Stimulated activated naive CD4-positive, alpha-beta T cell treated with Interleukin-2 at 50 U/mL for 16 hours (primary cell): ENCODE data around the gene MYOM1.

ENCODE experiments used
- DNase-seq: peaks from one replicate; lab custom pipeline; 2025; lab: John Stamatoyannopoulos, UW

Gene MYOM1

GRCh38 chr18:3184275-3184963, 35.3 kb downstream of the MYOM1 start:
- DNase-seq = no peak

- DNase-seq = no peak
These were observed 36.6 kb downstream of the MYOM1 start for GRCh38 chr18:3183103-3183717.

GRCh38 chr18:3180325-3180724, 39.4 kb downstream of the MYOM1 start:
- no peak for DNase-seq

DNA sequence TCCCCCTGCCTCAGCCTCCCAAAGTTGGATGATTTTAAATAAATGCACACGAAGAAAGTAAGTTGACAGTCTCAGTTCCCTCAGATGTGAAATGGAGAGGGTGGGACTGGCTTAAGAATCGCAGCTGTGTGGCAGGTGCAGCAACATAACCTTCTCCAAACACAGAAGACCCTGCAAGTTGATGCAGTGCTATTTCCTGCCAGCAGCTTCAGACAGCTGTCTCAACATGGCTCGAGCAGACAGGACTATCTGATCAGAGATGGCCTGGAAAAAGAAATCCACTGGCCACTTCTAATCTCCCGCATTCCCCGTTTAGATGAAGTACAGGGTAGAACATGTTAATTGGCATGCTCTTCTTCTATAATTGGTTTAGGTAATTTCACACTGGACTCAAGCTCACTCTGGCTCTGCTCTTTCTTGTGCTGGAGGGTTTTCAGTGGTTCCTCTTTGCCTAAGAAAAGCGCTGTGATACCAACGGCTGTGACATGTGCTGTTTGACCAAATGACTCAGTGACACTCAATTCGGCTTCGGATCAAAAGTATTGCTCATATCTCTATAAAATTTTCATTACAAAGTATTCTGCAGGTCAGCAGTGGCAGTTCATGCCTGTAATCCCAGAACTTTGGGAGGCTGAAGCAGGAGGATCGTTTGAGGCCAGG, 40.2 kb downstream of the MYOM1 start:
- DNase-seq = no peak

- no peak for DNase-seq
These were observed 41.7 kb downstream of the MYOM1 start for GRCh38 chr18:3177902-3178687.

GRCh38 chr18:3175195-3175758, 44.5 kb downstream of the MYOM1 start:
- no peak for DNase-seq

GRCh38 chr18:3172097-3172496, 47.7 kb downstream of the MYOM1 start:
- DNase-seq = no peak

GRCh38 chr18:3171631-3172030, 48.1 kb downstream of the MYOM1 start:
- DNase-seq = no peak

DNA sequence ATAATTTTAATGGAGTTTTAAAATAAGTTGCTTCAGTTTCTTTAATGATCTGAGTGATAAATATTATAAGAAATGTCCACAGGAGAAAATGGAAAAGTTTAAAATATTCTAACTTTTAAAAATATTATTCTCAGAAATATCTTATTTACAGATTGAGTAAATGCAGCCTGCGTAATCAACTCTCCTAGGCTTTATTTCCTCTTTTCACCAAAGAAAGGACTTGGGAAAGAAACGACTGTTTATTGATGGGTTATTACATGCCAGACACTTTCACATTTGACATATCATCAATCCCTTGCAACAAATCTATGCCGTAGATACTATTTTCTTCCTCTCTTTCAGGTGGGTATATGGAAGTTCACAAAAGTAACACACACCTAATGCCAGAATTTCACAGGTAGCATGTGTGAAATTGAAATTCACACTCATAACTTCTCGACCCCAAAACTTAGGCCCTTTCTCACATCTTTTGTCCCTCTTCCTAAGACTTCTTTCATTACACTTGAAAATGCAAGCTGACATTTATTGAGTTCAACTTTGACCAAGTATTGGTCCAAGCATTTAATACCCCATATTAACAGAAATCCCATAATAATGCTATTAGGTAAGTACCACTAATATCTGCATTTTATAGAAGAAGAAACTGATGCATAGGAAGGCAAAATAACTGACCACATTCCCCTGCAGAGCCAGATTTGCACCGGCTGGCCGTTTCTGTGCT, 49.2 kb downstream of the MYOM1 start:
- DNase-seq = no peak

DNA sequence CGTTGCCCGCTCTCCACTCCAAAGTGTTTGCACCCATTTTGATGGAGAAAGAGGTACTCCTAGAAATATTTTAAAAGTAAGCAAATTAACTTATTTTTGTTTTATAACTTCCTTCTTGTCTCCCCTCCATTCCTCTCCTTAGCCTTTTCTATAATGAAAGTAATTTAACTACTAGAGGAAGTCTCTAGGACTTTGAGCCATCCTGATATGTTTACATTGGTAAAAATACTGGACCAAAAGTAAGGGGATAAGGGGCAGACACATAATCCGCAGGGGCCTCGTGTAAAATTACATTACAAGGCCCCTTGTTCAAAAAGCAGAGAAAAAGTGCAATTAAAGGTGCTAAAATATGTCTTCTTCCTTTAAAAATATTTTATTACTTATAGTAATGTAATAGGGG, 55.4 kb downstream of the MYOM1 start:
- DNase-seq = no peak

- no peak for DNase-seq
These were observed 55.8 kb downstream of the MYOM1 start for GRCh38 chr18:3163968-3164367.

DNA sequence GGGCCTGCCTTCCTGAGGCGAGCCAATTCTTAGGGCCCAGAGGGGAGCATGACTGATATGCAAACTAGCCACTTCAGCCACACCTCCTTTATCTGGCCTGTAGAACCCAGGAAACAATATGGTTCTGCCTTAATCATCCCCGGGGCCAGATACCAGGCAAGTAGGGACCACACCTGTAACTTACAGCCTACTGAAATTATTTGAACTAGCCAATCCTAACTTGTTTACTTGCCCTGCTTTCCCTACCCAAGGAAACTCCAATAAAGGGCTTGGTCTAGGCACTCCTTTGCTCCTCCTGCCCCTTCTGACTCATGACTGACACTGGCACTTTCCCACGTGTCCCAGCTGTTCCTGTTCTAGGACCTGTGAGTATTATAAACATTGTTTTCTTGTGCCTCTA, 57.6 kb downstream of the MYOM1 start:
- DNase-seq = no peak

DNA sequence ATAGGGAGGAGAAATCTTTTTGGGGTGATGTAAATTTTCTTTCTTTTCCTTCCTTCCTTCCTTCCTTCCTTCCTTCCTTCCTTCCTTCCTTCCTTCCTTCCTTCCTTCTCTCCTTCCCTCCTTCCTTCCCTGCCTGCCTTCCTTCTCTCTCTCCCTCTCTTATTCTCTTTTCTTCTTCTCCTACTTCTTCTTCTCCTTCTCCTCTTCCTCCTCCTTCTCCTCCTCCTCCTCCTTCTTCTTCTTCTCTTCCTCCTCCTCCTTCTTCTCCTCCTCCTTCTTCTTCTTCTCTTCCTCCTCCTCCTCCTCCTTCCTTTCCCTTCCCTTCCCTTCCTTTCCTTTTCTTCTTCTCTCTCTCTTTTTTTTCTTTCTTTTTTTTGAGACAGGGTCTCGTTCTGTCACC, 59.9 kb downstream of the MYOM1 start:
- DNase-seq = no peak

- no peak for DNase-seq
These were observed 62.2 kb downstream of the MYOM1 start for GRCh38 chr18:3157606-3158005.

DNA sequence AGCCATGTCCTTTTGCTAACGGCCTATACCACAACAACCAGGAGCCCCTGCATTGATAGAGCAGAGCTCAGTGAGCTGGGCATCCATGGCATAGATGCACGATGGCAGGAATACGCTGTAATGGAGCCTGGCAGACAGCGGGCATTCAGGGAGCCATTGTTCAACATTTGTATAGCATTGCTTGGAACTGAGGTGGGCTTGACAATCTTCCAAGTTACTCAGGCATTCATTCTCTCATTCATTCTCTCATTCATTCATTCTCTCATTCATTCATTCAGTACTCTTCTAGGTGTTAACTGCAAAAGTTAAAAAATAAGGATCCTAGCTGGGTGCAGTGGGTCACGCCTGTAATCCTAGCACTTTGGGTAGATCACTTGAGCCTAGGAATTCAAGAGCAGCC, 62.7 kb downstream of the MYOM1 start:
- no peak for DNase-seq

- no peak for DNase-seq
These were observed 63.5 kb downstream of the MYOM1 start for GRCh38 chr18:3156325-3156640.

GRCh38 chr18:3154214-3154613, 65.6 kb downstream of the MYOM1 start:
- DNase-seq = no peak

DNA sequence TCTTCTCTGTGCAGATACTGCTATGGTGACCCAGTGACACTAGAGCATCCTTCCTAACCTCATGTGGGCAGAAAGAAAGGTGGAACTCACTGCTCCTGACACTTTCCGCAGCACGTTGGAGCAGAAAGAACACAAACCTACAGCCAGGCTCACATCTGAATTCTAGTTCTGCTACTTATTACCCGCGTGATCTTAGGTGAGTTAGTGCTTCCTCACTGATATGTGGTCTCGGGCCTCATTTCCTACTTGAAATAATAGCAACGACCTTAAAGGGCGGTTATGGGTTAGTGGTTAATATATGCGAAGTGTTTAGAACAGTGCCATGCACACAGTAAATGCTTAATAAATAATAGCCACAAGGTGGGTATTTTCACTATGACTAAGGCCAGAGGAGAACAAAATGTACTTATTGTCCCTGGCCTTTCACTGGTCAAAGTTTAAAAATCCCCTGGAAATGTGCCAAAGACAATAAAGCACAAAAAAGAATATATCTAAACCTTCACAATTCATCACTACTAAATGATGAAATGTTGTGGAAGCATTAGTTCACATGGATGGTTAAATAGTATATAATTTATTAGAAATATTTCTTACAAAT, 66.6 kb downstream of the MYOM1 start:
- DNase-seq = no peak

- DNase-seq = no peak
These were observed 67.5 kb downstream of the MYOM1 start for GRCh38 chr18:3152294-3152693.

- DNase-seq = no peak
These were observed 68.1 kb downstream of the MYOM1 start for GRCh38 chr18:3151399-3152264.

- no peak for DNase-seq
These were observed 69.1 kb downstream of the MYOM1 start for GRCh38 chr18:3150688-3151087.
